Stimulated activated CD8-positive, alpha-beta memory T cell treated with anti-CD3 and anti-CD28 coated beads, Interleukin-12 subunit alpha, Interleukin-12 subunit beta, amount 100 ng/mL, for 24 hours (primary cell): ENCODE results near the gene HOXA5.

Experiments used
- DNase-seq: peaks from one replicate; pipeline ENCODE4 v3.0.0-alpha.2; 2020; ENCODE audit errors: extremely low read depth

HOXA5 gene

GRCh38 chr7:27107391-27108381, 35.8 kb downstream of the HOXA5 start:
- no peak for DNase-seq

DNA sequence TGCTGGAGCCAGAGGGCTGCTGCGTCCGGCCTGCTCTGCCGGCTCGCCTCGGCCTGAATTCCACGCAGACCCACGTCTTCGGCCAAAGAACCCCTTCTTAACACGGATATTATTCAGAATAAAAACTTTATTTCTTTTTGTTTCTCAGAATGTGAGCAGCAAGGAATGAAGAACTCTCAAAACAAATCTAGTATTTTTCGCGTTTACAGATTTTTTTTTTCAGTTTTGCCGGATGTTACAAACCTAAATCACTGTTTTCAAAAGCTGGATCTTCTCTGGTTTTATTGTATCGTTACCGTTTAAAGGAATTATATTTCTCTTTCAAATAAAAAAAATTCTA, 36.6 kb downstream of the HOXA5 start:
- no peak for DNase-seq

- DNase-seq = no peak
These were observed 37.1 kb downstream of the HOXA5 start for GRCh38 chr7:27106181-27106900.

DNA sequence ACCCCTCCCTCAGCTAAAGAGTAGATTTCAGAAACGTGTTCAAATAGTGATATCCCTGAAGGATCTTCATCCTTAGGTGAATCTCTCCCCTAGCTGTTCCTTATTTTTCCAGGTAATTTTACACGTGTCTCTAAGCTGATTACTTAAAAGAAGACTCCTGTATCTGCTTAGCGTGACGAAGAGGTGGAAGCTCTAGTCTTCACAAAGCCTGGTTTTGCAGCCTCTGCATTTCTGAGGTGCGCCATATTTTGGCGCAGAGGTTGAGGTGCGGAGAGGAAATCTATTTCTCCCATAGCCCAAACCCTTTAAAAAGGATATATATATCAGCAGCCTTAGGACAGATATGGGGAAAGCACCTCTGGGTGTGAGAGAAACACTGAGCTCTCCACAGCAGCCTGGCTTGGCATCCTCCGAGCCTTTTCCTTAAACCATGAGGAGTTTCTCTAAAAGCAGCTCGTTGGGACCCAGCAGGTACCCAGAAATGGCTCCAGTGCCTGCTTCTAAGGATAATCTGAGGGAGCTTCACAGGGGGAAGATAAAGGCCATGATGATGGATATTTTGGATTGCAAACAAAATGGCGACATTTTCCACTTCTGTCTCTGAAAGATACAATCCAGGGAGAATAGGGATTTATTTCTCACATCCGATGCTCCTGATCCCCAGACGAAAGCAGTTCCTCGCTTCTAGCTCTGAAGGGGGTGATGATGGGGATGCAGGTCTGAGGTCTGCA, 38.0 kb downstream of the HOXA5 start:
- no peak for DNase-seq

DNA sequence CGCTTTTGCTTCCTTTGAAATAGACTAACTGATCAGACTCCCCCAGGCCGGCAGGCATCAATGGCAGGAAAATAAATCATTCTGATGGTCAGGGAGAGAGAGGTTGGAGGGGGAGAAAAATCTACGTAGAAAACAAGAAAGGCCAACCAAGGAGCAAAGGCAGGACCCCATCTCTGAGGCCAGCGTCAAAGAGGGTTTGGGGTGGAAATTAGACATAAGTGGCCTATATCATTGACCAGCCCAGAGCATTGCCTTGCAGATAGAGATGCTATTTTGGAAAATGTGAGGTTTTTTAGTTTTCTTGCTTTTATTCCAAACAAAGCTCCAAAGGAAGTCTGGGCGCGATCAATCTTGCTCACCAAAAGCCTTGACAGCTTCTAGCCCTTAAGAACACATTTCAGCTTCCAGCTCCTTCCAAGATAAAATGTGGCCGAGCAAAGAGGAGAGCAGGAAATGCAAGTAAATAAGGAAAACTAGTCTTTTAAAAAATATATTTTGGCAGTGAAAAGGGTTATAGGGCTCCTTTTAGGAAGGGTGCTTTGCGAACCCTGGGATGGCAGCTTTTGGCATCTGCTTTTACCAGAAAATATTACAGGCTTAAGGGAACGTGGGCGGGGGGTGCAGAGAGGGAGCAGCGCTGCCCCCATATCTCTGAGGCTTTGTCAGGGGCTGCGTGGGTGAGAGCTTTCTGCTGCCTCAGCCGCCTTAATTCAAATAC, 39.0 kb downstream of the HOXA5 start:
- DNase-seq = no peak

DNA sequence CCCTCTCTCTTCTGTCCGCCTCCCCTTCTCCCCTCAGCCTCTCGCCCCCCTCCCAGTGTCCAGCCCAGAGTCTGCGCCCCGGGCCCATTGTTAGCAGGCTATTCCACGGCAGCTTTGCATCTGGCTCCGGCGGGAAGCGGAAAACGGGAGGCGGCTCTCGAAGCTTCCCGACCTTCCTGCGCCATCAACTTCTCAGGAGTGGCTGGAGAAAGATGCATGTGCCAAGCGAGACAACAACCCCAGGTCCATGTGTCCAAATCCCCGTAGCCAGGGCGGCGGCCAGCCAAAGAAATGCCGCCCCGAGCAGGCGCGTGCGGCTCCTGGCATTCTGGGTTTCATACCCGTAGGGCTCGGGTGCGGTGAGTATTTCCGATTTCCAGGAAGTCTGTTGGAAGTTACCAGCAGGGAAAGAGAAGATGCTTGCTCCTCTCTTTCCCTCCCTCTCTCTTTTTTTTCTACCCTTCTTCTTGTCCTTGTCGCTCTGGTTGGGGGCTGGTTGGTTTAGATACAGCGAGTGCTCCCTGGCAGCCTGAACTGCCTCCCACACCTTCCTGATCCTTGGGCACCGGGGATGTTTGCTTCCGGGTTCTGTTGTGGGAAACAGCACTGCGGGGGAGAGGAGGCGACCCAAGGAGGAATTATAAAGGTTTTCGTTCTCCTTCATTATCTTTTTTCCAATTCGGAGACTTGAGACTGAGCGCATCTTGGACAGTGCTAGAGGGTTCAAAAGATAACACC, 39.8 kb downstream of the HOXA5 start:
- DNase-seq = no peak

GRCh38 chr7:27102581-27103442, 40.7 kb downstream of the HOXA5 start, which contains the start of gene HOXA2:
Gene HOXA2, minus strand, starts transcription at chr7:27102683. Its CDS starts 183 bp downstream, at chr7:27102500.
- DNase-seq = no peak

- DNase-seq = no peak
These were observed 41.4 kb downstream of the HOXA5 start for GRCh38 chr7:27101957-27102580.

GRCh38 chr7:27101171-27101956, 42.1 kb downstream of the HOXA5 start:
- DNase-seq = no peak

GRCh38 chr7:27100694-27101170, 42.7 kb downstream of the HOXA5 start:
- no peak for DNase-seq

DNA sequence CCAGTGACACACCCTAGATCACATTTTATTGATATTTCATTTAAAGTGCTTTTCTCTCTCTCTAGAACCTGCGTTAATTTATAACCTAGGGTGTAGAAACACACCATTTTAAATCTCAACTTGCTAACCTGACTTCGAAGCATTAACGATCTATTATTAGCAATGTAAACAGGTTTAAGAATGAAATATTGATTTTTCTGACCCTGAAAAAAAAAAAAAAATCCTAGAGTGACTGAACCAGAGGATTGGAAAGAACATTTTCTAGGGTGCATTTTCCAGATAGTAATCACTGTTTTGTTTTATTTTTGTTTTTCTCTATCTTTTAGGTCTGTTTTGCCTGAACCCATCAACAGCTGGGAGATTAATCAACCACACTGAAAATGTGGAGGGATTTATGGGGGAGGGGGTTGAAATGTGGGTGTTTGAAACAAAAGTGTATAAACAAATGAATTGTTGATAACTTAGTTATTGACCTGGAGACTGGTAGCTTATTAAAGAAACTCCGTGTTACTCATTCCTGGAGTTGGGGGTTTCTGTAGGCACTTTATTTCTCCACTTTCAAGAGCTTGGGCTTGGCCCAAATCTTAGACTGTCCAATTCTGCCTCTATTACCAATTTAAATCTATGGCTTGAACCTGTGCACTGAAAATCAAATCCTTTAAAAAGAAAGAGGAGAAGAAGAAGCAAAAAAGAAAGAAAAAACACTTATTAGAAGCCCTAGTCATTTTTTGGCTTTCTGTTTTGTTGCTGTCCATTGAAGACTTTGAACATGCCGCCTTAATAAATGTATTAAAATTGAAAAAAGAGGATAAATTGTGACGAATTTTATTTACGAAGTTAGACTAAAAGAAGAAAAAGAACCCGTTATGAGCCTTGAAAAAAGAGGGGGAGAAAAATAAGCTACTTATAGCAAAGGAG, 43.8 kb downstream of the HOXA5 start:
- no peak for DNase-seq

DNA sequence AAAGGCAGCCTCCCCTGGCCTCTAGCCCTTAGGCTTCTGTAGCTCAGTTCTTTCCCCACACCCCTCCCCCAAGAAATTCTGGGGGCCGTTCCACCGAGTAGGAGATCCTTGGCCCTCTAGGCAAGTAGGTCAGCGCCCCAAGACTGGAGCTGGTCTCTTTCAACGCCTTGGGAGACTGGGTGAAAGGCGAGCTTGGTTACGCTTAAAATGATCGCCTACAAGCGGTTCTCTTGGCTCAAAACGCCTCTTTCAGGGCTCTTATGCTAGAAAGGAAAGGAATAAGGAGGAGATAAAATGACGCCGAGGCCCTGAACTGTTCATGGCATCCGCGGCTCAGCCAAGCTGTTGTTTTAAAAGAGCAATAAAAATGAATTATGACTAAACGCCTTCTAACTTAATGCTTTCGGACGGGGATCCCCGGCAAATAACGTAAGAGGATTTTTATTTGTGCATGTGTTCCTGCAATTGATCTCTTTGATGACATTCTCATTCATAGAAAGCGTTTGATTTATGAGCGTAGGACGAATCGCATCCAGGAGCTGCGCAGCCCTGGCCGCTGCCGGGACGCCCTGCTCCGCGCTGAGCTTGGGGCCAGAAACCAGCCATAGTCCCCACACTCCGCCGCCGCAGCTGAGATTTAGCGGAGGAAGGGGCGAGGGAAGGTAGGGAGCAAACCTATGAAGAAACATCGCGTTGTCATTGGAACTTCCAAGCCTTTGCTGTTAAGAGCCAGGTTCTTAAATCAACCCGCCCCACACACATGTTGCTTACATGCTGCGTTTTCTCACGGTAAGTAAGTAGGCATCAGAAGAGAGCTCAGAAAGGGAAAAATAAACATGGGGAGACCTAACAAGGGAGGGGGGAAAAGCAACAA, 44.7 kb downstream of the HOXA5 start:
- DNase-seq = no peak

DNA sequence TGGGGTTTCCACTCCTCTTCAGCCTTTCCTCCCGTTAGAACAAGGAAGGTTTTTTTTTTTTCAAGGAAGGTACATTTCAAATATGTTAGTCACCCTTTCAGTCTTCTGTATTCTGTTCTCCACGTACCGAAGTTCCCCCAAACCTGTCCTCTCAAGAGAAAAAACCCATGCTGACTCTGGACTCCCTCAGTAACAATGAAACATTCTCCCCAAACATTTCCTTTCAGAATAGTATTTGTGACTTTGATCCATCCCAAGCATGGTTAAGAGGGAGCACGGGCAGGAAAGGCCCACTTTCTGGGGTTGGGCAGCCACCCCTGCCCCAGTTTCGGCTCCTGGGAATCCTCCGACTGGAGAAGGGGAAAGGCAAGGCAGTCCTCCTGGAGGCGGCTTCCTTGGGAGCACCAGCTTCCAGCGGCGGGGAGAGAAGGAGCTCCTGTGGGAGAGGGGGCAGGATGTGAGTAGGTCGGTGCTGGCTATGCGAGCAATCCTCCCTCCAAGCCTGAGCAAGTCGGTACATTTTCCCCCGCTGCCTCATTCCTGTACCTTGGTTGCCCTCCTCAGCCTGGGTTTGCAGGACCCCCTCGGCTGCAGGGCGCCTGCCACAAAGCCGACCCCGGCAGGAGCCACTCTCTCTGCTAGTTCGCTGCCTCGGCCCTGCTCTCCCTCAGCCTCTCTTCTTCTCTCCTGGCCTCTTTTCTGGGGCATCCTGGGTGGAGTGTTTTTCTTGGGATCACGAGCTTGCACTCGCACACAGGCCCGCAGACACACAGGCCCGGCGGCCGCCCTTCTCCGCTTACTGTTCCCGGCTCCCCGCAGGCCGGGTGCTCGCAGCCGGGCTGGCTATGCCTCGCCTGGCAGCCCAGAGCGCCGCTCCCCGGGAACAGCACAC, 45.5 kb downstream of the HOXA5 start:
- DNase-seq = no peak

DNA sequence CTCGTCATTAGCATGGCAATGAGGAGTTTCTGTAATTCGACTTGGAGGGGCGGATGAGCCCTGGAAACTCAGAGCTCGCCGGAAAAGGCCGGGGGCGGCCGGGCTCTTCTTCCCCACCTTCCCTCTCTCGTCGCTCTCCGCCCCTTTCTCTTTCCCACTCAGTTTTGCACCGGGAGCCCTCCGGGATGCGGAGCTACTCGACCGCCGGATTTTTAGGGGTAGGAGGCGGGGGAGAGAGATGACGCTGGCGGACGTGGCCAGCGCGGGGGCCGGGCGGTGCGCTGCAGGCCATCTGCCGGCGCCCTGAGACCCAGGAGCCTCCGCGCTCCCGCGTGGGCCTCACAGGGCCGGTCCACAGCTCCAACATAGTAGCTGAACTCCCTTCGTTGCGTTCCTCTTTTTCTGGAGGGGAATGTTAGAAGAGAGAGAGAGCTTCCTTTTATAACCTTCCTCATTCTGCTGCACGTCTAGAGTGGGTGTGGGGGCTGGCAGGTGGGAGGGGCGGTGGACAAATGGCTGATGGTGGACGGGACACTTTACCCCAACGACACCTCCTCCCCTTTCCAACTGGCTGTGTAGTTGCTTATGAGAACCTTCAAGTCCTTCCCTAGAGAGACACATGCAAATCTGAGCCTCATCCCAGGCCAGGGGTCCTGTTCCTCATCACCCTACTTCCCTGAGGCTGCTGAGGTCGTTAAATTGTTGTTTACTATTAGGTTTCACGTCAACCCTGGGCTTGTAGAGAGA, 46.5 kb downstream of the HOXA5 start:
- no peak for DNase-seq
